Glomerular visceral epithelial cell (primary cell): Measurements from ENCODE around the gene MITD1.
"Not testable (repeated sequence)": the region's sequence is repeated elsewhere in the genome, so short reads cannot be mapped to it uniquely, and the experiment has no call there.

ENCODE experiments used
- DNase-seq: peaks from one replicate; pipeline ENCODE4 v3.0.0-alpha.2; 2016; ENCODE audit errors: extremely low spot score

The MITD1 gene

DNA sequence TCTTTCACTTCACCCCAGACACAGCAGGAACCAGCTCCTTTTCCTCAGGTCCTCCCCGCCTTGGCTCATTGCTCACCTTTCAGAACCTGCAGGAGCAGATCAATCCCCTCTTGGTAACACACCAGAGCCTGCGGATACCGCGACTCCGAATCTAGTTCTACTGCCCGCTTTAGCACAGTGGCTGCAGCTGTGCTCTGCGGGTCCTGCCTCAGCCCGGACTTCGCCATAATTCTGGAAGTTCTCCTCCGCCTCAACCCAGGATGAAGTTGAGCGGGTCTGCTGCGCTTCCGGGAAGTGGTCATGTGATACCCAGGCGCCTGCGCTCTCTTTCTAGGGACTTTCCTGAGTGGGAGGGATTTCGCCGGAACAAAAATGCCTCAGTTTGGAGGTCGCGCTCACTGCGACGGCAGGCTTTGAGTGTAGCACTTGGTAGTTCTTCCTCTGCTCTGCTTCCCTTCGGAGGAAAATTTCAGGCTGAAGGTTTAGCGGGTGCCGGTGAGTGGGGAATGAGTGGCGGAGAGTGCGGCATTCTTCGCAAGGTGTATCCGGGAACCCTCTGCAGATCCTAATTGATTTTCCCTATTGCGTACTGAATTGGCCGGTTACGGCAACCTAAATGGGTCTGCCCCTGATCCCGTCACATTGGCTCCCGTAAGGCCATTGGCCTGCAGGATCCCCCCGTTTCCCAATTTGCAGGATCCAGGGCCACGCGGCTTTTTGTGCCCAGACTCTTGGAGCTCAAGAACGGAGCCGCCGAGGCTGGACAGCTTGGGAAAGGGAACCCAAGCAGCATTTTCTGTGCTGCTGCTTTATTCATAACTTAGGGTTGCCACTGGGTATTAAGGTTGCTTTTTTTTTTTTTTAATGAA is at the start of gene MITD1, which contains the start of gene MRPL30:
TSS of gene MITD1 (minus strand) at position 304 of the 869 bp plus-strand sequence. CDS start at position 227, 77 bp downstream.
TSS of gene MRPL30 (plus strand) at position 430 of the 869 bp plus-strand sequence. CDS start 5,020 bp downstream, outside the sequence.
- peak; percentile 97 for DNase-seq

DNA sequence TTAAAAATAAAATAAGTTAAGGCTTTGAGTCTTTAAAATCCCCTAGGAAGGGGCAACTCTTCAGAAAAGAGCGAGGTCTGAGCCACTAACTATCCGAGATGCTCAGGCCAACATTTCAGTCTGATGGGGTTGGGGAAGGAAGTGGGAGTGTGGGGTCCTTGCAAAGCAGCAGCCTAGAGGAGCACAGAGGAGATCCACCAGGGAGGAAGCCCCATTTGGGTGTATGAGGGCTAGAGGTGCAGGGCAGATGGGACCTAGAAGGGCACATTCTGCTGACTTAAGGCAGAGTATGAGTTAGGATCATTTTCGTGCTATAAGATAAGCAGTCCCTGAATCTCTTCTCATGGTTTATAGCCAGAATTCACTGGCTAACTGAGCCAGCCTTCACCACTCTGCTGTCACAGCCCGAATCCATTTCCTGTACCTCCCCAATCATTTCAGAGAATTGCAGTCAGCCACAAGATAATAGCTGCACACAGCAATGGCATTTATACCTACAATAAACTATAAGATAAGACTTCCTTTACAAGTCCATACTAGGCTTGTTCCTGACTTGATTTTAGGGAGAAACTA is 37.2 kb upstream of the MITD1 start:
- DNase-seq, result no peak

DNA sequence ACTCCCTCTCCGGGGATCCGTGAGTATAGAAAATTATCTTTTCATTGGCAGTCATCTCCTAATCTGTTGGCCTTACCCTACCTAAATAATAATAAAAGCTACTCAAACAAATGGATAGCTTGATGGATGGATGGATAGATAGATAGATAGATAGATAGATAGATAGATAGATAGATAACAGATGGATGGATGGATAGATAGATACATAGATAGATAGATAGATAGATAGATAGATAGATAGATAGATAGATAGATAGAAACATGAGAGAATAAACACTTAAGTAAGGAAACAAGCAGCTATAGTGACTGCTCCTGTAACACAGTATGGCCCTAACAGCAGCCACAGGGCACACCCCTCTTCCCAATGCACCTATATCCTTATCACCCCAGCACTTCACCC is 35.2 kb upstream of the MITD1 start:
- no peak for DNase-seq

DNA sequence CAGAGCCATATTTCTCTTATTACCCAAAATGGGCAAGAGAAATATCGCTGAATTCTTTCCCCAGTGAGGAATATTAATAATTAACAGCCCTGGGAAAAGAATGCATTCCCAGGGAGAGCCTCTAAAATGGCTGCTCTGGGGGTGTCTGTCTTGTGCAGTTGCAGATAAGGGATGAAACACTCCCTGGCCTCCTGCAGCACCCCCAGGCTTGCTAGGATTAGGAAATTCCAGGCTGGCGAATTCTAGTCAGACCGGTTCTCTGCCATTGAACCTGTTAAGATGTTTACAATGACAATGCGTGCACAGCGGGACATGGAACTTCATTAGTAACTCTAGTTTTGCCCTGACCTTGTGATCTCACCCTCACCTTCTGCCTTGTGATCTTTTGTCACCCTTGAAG is 24.6 kb upstream of the MITD1 start:
- DNase-seq, result no peak

DNA sequence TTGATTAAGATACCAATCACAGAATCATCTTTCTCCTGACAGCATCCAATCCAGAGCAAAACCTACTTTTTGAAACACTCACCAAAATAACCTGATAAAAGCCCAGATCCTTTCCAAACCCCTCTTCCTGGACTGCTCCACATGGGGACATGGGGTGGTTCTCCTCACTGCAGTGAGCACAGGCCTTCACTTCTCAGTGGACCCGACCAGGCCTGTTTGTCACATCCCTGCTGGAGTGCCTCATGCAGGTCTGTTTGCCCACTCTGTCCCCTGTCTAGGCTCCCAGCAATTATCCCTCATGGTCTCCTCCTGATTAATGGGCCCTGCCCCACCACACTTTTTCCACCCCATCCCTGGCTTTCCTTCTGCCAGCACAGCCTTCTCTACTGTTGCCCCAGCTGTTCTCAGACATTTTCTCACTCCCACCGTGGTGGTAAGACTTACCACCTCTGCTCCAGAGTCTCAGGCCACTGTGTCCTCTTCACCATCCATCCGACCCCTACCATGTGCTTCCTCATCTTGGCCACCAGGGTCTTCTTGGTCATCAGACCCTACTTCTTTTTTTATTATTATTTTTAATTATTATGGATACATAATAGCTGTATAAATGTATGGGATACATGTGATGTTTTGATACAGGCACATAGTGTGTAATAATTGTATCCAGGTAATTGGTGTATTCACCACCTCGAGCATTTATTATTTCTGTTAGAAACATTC is 21.3 kb upstream of the MITD1 start:
- DNase-seq, result no peak

DNA sequence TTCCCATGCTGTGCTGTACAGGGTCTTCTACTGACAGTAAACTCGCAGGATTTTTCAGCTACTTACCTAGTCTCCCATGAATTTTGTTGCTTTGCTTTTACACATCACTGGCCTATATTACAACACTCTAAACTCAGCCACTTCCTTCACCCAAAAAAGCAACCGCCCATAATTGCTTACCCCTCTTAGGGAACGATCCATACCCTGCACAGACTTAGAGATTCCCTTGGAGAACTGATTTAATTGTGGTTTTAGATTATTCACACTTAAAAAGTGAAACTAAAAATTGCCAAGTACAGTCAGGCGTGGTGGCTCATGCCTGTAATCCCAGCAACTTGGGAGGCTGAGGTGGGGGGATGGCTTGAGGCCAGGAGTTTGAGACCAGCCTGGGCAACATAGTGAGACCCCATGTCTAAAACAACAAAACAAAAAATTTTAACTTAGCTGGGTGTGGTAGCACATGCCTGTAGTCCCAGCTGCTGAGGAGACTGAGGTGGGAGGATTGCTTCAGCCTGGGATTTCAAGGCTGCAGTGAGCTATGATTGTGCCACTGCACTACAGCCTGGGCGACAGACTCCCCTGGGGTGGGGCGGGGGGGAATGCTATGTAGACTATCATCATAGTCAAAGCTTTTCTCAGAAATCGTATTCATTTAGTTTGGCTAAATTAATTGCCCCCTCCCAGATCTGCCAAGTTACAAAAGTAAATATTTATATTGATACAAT is 19.4 kb upstream of the MITD1 start:
- DNase-seq, result no peak

DNA sequence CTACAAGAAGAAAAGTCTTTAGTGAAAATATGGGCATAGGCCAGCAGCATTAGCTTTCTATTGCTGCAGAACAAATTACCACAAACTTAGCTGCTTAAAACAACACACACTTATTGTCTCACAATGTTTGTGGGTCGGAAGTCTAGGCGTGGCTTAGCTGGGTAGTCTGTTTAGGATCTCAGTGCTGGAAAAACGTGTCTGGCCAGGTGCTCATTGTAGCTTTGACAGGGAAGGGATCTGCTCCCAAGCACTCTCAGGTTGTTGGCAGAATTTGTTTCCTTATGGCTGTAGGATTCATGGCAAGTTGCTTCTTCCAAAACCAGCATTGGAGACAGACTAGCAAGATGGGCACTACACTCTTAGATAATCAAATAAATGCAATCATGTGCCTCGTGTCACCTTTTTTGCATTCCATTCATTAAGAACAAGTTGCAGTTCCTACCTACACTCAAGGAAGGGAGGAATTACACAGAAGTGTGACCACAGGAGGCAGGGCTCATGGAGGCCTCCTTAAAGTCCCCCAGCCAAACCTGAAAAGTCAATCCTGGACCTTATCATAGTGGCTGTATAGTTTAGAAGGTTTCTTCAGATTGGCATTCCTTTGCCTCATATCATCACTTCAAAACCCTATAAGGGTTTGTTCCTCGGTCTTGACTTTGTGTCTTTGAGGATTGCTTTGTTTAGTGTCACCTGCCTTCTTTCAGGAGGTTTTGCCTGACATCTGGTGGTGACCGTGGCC is 17.4 kb upstream of the MITD1 start:
- no peak for DNase-seq

DNA sequence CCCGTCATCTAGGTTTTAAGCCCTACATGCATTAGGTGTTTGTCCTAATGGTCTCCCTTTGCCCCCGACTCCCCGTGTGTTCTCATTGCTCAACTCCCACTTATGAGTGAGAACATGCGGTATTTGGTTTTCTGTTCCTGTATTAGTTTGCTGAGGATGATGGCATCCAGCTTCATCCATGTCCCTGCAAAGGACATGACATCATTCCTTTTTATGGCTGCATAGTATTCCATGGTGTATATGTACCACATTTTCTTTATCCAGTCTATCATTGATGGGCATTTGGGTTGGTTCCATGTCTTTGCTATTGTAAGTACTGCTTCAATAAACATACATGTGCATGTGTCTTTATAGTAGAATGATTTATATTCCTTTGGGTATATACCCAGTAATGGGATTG is 11.5 kb upstream of the MITD1 start:
- DNase-seq, result not testable (repeated sequence)

DNA sequence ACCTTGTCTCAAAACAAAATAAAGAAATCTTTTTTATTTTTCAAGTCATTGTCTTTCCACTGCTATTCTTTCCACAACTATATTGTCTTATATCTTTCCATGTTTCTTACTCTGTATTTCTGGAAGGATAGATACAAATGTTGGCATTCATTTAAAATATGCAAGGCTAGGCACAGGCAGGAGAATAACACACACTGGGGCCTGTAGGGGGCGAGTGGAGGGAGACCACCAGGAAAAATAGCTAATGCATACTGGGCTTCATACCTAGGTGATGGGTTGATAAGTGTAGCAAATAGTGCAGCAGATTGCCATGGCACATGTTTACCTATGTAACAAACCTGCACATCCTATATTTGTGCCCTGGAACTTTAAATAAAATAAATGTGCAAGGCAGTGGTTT is 9.7 kb upstream of the MITD1 start:
- no peak for DNase-seq

DNA sequence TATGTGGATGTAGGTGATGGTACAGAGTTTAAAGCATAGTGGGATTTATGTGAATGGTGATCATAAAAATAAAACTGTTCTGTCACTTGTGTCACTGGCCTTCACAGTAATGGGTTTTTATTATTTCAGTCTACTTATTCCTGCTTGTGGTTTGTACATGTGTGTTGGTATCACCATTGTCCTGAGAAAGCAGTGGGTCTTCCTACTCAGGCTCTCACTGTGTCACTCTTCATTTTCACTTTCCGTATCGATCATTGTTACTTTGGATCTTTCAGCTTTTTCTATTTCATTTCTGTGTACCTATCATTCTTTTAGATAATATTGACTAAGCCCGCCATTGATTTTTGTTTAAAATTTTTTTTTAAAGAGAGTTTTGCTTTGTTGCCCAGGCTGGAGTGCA is 7.5 kb upstream of the MITD1 start:
- no peak for DNase-seq

DNA sequence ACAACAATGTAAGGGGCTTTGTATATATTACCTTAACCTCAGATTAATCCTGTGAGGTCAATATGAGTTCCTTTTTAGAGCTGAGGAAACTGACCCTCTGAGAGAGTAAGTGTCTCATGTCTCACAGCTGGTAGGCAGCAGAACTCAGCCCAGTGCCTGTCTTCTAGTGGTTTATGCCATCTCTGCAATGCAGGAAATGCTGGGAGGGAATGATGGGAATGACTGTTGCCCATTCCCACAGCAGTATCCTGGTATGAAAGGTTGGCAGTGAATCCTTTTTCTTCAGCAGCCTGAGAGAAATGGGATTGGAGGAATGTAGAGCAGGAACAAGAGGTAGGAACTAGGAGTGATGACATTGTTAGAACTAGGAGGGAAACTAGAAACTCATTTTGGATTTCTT is 6.2 kb upstream of the MITD1 start:
- no peak for DNase-seq

DNA sequence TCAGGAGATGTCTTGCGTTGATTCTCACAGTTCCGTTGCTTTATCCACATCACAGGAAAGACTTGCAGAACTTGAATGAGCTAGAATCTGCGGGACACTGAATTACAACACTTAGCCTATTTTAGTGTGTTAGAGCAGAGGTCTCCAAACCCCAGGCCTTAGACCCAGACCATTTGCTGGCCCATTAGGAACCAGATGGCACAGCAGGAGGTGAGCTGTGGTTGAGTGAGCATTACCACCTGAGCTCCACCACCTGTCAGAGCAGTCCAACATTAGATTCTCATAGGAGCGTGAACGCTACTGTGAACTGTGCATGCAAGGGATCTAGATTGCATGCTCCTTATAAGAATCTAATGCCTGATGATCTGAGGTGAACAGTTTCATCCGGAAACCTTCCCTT is 4.0 kb upstream of the MITD1 start:
- DNase-seq, result no peak

DNA sequence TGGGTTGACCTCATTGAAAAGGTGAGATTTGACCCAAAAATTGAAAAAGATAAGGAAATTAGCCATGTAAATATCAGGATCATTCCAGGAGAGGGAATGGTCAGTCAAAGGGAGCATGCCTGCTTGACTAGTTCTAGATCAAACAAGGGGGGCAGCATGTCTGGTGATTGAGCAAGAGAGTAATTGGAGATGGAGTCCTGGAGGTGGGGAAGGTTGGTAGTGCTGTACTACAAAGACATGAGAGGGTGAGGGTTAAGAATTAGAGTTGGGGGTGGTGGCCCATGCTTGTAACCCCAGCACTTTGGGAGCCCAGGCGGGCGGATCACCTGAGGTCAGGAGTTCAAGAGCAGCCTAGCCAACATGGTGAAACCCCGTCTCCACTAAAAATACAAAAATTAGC is 2.2 kb upstream of the MITD1 start:
- no peak for DNase-seq

DNA sequence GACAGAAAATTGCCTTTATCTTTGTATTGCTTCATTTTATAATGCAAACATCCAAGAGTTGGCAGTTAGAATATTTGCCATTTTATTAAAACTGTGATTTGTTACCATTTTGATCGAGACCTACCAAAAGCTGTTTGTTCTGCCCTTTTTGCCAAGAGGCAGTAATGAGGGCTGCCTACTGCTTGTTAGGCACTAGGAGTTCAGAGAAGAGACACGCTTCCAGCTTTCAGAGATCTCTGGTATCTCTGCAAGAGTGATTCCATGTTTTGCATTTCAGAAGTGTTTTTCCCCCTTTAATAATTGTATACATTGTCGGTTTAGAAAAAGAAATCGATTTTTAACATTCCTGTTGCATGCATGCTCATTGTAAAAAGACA is 754 bp upstream of the MITD1 start:
- DNase-seq, result peak; percentile 15

DNA sequence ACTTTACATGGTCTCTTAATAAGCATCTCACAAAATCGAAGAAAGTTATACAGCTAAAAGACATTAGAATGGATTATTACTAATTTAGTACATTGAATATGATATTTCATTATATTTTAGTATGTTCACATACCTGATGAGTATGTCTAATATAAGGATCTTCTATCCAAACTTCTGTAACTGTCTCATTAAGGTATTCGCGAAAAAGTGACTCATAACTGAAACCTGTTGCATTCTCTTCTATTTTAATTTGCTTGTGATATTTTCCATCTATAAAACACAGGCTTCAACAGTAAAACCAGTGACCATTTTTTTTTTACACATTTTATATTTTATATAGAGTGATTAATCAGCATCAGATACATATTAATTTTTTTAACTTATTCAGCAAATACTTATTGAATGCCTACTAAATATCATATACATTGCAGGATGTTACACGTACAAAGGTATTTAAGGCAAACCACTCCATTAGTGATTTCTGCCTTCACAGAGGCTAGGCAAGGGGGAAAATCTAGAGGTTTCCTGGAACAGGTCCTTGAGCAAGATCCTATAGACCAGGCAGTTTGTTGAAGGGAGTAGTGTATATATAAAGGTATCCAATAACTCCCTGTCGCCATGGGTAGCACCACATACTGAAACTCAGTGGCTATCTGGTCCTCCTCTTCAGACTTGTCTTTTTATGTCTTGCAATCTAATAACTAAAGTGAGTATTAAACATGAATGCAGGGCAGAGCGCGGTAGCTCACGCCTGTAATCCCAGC is 9.3 kb downstream of the MITD1 start:
- no peak for DNase-seq

DNA sequence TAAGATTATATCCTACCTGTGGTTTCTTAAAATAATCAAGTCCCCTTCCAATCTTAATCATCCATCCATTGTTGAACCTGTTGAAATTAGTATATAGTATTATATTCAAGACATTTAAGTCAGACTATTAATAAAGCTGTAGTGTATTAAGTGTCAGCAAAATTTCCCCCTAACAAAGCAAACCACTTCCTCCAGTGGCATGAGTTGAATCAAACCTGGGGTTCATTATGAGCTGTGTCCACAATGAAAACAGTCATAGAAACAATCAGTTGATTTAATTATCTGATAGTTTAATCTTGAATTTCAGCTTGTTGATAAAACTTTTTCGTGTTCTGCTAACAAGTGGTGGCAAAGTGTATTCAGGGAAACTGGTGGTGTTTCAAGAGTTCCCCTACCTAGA is 11.3 kb downstream of the MITD1 start:
- no peak for DNase-seq

DNA sequence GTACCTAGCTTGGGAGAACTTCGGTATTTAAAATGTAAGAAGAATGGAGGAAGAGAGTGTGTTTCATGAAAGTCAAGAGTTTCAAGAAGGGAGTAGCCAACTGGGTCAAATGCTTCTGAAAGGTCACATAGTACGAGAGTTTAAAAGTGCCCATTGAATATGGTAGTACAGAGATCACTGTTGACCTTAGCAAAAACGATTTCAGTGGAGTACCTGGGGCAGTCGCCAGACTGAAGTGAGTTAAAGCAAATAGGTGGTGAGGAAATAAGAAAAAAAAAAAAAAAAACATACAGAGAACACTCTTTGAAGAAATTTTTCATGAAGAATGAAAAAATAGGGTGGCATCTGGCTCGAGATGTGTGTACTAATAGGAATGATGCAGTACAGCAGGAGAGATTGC is 14.6 kb downstream of the MITD1 start:
- no peak for DNase-seq

DNA sequence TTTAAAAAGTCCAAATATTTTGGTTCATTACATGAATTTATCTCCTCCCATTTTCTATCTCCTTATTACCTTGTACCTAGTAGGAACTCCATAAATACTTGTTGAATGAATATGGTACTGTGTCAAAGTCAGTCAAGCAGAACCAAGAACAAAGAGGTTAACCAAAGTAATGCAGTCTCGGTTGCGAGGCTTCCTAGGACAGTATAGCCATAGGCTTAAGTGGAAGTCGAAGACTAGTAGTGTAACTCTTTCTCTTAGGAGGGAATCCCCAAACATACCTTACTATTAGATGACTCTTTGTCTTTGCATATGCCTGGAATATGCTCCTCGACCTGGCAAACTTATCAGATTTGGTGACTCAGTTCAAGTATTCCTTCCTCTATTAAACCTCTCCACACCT is 21.3 kb downstream of the MITD1 start:
- DNase-seq, result peak; percentile 48

DNA sequence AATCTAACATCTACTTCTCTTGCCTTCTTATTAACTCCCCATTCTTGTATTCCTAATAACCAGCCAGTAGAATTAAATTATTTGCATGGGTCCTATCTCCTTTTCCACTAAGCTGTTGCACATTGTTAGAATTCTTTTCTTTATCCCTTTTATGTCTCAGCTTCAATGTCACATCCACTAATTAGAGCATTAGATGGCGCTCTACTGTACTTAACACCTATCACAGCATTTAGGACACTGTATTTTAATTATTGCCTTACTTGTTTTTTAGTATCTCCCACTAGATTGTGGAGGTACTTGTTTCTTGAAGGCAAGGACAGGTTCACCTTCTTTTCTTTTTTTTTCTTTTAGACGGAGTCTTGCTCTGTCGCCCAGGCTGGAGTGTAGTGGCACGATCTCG is 22.3 kb downstream of the MITD1 start:
- no peak for DNase-seq

DNA sequence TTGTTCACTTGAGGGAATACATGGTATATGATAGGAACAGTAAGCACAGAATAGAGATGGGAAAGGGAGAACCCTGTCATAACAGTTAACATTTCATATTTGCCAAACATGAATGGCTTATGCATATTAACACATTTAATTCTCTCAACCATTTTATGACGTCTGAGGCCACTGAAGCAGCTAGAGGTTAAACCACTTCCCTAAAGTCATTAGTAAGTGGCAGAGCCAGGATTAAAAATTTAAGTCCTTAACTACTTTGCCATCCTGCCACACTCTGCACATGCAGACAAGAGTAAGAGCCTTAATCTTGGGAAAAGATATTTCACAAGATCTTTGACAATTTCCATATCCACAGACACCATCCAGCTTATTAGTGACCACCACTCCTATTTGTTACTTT is 24.0 kb downstream of the MITD1 start:
- DNase-seq, result no peak
